ENCODE measurements around the gene ZNF79. TPM values are rescaled to one million over a fixed set of nuclear protein-coding genes. Genes with fewer than 3 reads are reported as not detected.

Gene ZNF79
- total and polyA plus RNA-seq, 2 of the 8 experiments (the other 6 are each of a cell fraction or from before 2014, with no cell fraction given): 2.4 to 7.4 TPM

GRCh38 chr9:127444921-127445850 lies 21.0 kb downstream of the ZNF79 start (continued):
- TF ChIP-seq CHD7 (IDR thresholded peaks at IDR 0.05; ENCODE audit: insufficient replicate concordance, low read length) (peak; percentile 43), TAF7 (optimal IDR thresholded peaks at IDR 0.05; ENCODE audit: borderline replicate concordance, low read depth, low read length) (peak; percentile 7), POLR2AphosphoS5 (IDR thresholded peaks at IDR 0.05; ENCODE audit: low read depth, low read length) (peak; percentile 86), RAD21 (IDR thresholded peaks at IDR 0.05 in 1 of 2, conservative IDR thresholded peaks at IDR 0.05 in 1 of 2; ENCODE audit: low read depth in 2 of 2, low read length in 2 of 2) (no peak), CEBPB (IDR thresholded peaks at IDR 0.05; ENCODE audit: low read depth, low read length) (no peak), NANOG (IDR thresholded peaks at IDR 0.05; ENCODE audit: insufficient read depth, low read depth, low read length, poor library complexity, severe bottlenecking) (no peak)
- TF ChIP-seq, protein P1, sequence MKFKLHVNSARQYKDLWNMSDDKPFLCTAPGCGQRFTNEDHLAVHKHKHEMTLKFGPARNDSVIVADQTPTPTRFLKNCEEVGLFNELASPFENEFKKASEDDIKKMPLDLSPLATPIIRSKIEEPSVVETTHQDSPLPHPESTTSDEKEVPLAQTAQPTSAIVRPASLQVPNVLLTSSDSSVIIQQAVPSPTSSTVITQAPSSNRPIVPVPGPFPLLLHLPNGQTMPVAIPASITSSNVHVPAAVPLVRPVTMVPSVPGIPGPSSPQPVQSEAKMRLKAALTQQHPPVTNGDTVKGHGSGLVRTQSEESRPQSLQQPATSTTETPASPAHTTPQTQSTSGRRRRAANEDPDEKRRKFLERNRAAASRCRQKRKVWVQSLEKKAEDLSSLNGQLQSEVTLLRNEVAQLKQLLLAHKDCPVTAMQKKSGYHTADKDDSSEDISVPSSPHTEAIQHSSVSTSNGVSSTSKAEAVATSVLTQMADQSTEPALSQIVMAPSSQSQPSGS (IDR thresholded peaks at IDR 0.05; ENCODE audit: low read length): no peak

Measured in H1 (cell line).